Kidney epithelial cell (primary cell): Measurements from ENCODE around the gene NOPCHAP1. TPM values are rescaled to one million over a fixed set of nuclear protein-coding genes. Genes with fewer than 3 reads are reported as not detected.

ENCODE experiments used
- DNase-seq: peaks from one replicate; pipeline ENCODE4 v3.0.0-alpha.2; 2010; ENCODE audit warnings: low read depth
- H3K27me3 ChIP-seq: 2 replicates; pipeline ENCODE4 v1.6.0; 2011; ENCODE audit warnings: low read length; ENCODE audit not compliant: control insufficient read depth, insufficient read depth
- H3K36me3 ChIP-seq: 2 replicates; pipeline ENCODE4 v1.5.1; 2011; ENCODE audit warnings: low read length; ENCODE audit not compliant: control insufficient read depth, insufficient read depth
- H3K4me3 ChIP-seq: 2 replicates; pipeline ENCODE4 v1.5.1; 2011; ENCODE audit warnings: low read depth, mild to moderate bottlenecking, control low read depth, low read length
- CTCF ChIP-seq: IDR thresholded peaks from 2 replicates; pipeline ENCODE4 v1.5.1; 2011; ENCODE audit warnings: mild to moderate bottlenecking, moderate library complexity, low read length, control low read depth, inconsistent platforms; ENCODE audit not compliant: insufficient read depth, poor library complexity, severe bottlenecking
- total RNA-seq: library from RNA; depleted of rRNA; stranded (reverse); fragments of >200 nt; gene quantifications from 2 replicates; pipeline ENCODE4 v1.2.3, GENCODE V29; 2015

NOPCHAP1 gene
- total RNA-seq, 1 donor from 2014 or later: 9.9 TPM

GRCh38 chr12:104998423-104999346 is 12.6 kb downstream of the NOPCHAP1 start:
- no peak for TF ChIP-seq CTCF
- H3K36me3 ChIP-seq: peaks cover 2% of the 10 kb centered on the region
- no peak overlapping the region for H3K4me3 ChIP-seq
- H3K27me3 ChIP-seq: no peaks in the 10 kb centered on the region
- no peak for DNase-seq

DNA sequence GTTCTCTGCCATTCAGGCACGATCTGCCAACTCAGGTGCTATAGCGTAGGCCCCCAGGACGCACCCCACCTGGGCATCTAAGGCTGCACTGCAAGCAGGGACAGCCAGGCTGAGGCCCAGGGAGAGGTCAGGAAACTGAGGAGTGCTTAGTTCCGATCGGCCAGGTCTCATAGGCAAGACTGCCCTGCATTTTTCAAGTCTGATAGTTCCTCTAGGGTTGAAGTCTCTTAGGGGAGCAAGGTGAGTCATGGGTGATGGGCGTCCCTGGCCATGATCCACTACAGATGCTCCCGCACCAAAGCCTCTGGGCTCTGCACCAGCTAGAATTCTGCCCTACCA is 13.2 kb downstream of the NOPCHAP1 start:
- no peak for TF ChIP-seq CTCF
- H3K36me3 ChIP-seq: peaks cover 2% of the 10 kb centered on the region
- no peak overlapping the region for H3K4me3 ChIP-seq
- DNase-seq: no peak
- no peaks in the 10 kb centered on the region for H3K27me3 ChIP-seq

GRCh38 chr12:105001476-105001875 is 15.4 kb downstream of the NOPCHAP1 start:
- no peak for DNase-seq
- peaks cover 2% of the 10 kb centered on the region for H3K36me3 ChIP-seq
- no peaks in the 10 kb centered on the region for H3K27me3 ChIP-seq
- TF ChIP-seq CTCF: no peak
- H3K4me3 ChIP-seq: no peak overlapping the region

DNA sequence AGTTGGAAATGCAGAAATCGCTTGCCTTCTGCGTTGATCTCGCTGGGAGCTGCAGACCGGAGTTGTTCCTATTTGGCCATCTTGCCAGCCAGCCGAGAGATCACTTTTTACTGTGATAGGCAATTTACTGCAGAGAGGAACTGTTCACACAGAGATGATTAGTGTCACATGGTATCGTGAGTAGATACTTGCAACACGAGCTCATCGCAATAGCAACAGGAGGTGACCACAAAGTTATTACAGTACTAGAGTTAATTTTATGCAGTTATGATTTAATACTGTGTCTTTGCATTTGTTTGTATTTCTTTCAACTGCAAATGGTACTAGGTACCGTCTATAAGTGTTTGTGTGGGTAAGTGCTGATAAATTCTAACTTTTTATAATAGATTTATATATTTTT is 27.8 kb downstream of the NOPCHAP1 start:
- no peaks in the 10 kb centered on the region for H3K36me3 ChIP-seq
- no peak overlapping the region for H3K4me3 ChIP-seq
- peak; percentile 19 for DNase-seq
- TF ChIP-seq CTCF: no peak
- H3K27me3 ChIP-seq: no peaks in the 10 kb centered on the region

DNA sequence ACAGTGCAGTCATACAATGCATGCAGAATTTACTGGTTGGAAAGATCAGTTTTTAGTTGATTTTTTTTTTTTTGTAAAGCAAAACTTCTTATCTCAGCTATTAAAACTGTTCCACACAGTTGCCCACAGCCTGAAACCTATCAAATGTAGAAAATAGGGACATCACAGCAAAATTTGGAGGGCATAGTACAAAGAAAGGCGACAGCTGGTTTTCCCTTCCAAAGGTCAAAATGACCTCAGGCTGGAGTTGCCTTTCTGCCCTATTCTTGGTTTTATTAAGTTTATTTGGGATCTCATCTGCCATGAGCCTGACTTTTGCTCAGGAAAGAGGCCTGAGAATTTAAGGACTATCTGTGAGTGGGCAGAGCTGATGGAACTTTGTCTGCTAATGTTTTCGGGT is 28.5 kb downstream of the NOPCHAP1 start:
- DNase-seq: no peak
- Histone ChIP-seq H3K27me3 (no peaks in the 10 kb centered on the region), H3K4me3 (no peak overlapping the region), H3K36me3 (no peaks in the 10 kb centered on the region)
- TF ChIP-seq CTCF: no peak

- no peaks in the 10 kb centered on the region for H3K27me3 ChIP-seq
- no peak for TF ChIP-seq CTCF
- H3K4me3 ChIP-seq: no peak overlapping the region
- DNase-seq: no peak
- H3K36me3 ChIP-seq: no peaks in the 10 kb centered on the region
Measured at GRCh38 chr12:105015543-105015942, 29.4 kb downstream of the NOPCHAP1 start.
